SIG-M5 (cell line): Measurements from ENCODE around the gene HPDL.

Source experiments
- DNase-seq: peaks from one replicate; lab custom pipeline; 2025; lab: John Stamatoyannopoulos, UW

Gene HPDL

DNA sequence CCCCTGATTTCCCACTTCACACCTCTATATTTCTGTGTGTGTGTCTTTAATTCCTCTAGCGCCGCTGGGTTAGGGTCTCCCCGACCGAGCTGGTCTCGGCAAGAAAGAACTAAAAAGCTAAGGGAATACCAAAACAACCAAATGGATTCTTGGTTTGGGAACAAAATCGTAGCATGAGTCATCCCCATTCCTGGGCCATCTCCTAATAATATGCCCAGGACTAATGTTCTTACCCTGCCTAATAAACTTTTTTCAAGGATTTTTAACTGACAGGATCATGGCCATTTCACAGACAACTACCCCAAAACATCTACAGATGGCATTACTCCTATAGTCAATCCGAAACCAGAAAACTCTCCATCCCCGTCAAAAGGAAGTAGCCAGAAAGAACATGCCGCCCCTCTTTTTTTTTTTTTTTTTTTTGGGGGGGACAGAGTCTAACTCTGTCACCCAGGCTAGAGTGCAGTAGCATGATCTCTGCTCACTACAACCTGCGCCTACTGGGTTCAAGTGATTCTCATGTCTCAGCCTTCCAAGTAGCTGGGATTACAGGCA is 4.1 kb upstream of the HPDL start:
- no peak for DNase-seq

DNA sequence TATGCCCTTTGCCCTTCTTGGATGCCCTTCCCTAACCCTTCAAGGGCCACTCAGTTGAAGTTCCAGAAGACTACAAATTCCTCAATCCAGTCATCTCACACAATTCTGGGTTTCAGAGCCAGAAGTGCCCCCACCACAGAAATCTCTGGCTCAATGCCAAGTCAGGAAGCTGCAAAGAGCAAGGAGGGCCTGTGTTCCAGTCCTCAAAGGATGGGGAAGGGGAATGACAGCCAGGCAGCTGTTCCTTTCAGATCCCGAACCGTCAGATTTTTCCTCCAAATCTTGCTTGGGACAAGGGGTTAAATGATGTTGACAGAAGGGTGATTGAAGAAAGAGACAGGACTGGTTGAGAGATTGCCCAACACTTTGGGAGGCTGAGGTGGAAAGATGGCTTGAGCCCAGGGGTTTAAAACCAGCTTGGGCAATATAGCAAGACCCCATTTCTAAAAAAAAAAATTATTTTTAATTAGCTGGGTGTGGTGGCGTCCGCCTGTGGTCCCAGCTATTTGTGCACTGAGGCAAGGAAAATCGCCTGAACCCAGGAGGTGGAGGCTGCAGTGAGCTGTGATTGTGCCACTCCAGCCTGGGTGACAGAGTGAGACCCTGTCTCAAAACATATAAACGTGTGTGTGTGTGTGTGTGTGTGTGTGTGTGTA is 716 bp upstream of the HPDL start:
- DNase-seq = no peak

DNA sequence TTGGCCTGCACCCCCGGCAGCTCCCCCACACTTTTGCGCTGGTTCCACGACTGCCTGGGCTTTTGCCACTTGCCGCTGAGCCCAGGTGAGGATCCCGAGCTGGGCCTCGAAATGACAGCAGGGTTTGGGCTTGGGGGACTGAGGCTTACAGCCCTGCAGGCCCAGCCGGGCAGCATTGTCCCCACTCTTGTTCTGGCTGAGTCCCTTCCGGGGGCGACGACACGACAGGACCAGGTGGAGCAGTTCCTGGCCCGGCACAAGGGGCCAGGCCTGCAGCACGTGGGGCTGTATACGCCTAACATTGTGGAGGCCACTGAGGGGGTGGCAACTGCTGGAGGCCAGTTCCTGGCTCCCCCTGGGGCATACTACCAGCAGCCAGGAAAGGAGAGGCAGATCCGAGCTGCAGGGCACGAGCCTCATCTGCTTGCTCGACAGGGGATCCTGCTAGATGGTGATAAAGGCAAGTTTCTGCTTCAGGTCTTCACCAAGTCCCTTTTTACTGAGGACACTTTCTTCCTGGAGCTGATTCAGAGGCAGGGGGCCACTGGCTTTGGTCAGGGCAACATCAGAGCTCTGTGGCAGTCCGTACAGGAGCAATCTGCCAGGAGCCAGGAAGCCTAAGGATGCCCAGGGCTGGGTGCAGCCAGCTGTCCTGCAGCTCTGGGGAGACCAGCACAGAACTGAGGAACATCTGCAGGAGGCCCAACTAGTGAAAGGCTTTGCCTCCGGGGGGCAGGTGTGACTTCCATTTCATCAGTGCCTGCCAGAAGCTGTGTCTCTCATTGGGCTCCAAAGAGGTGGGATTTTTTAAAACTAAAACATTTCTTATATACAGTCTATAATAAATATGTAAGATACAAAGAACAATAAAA is 1.2 kb downstream of the HPDL start:
- no peak for DNase-seq

DNA sequence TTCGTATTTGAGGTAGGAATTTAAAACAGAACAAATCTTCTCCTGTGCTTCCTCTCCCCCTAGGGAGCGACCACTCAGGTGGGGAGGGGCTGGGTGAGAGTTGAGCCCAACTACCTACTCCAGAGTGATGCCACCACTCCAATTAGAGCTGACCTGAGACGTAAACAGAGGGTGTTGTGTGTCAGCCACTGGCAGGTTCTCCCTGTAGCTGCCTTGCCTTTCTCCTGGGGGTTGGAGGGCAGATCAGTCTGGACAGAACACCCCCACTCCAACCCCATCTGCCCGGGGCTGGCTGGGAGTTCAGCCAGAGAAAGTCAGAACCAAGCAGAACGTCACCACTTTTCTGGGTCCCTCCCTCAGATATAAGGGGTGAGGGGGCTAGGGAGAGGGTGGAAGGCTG is 2.0 kb downstream of the HPDL start:
- no peak for DNase-seq

DNA sequence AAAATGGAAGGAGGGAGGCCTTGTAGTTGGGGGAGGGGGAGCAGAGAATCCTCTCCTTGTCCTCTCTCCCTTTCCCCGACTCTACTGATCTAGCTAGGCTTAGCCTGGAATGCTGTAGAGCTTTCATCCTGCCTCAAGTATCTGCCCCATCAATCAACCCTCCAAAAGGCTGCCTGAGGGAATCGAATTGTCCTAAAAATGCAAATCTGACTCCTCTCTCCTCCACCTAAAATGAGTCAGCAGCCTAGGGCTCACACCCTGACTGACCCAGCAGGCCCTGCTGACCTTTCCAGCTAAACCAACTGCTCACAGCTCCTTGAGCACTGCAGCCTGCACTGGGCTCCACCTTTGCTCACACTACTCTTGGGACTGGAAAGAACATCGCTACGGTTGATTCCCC is 2.8 kb downstream of the HPDL start:
- no peak for DNase-seq

DNA sequence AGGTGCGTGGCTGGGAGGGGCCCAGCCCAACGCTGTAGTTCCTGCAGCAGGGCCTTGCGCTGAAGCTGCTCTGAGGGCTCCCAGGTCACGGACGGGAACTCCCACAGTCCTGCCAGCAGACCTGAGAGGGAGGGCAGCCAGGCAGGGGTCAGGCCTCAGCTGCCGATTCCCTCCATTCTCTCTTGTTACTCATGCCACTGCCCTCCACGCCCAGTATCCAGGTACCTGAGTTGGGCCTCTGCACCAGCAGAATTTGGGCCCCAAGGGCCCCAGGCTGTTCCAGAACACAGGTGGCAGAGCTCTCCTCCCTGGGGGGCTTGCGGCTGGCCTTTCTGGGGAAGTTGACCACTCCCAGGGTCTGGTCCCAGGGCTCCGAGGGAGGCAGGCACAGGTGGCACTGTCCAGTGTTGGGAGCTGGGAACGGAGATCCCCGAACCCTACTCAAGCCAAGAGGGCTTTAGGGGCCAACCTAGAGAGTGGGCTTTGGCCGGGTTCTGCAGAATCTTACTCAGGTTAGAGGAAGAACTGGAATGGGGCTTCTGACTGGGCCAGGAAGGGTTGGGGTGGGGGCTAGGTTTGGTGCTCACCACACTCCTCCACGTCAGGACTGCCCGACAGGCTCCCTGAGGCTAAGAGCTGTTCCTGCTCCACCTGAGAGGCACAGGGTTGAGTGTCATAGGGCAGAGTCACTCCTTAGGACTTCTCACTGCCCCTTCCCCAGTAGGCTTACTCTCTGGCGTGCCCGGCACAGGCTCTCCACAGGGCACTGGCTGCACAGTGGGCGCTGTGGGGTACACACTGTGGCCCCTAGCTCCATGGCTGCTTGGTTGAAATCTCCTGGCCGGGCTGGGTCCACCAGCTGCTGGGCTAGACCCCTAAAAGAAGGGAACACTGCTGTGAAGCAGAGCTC is 5.0 kb downstream of the HPDL start:
- no peak for DNase-seq

DNA sequence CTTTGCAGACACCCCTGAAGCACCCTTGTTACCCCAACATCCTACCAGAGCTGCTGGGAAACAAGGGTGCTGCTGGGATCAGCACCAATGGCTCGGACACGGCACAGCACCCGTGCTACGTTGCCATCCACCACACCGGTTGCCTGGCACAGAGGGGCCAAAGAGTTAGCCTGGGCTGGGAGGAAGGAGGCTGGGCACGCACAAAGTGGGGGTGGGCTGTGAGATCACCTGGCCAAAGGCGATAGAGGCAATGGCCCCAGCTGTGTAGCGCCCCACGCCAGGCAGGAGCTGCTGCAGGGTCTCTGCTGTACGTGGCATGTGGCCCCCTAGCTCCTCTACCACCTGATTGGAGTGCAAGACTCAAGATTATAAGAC is 5.6 kb downstream of the HPDL start:
- DNase-seq = no peak

DNA sequence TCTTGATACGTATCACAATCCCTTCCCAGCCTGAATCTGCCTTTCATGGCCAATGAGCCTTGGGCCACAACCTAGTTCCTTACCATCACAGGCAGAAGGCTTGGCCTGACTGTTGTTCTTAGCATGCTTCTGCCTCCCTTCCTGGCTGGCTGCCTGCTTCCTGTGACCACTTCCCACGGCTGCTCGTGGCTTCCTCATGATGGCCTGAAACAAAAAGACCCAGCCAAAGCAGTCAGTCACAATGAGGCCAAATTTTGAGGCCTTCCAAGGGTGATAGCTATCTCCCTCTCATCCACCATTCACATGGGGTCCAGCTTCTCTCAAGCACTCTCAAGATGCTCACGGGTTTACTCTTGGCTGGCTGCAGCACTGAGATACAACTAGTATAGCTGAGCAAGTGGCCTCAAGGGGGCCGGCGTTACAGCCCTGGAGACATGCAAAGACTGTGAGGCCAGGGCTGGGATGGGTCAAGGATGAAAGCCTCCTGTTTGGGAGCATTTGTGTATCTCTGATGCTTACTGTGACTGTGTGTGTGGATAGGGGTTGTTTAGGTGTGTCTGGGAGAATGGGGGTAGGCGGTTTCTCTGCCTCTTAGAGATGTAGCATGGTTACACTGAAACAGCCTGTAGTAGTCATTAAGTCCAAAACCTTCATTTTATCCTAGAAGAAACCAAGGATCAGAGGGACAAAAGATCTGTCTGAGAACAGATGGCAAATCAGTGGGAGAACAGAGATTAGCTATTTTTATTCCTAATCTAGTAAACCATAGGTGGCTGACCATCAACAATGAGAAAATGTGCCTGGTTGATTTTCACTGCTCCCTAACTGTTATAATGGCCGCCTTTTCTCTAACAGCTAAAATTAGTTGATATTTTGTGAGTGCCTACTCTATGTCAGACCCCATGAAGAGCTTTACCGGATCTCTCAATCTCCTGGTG is 7.9 kb downstream of the HPDL start:
- no peak for DNase-seq

DNA sequence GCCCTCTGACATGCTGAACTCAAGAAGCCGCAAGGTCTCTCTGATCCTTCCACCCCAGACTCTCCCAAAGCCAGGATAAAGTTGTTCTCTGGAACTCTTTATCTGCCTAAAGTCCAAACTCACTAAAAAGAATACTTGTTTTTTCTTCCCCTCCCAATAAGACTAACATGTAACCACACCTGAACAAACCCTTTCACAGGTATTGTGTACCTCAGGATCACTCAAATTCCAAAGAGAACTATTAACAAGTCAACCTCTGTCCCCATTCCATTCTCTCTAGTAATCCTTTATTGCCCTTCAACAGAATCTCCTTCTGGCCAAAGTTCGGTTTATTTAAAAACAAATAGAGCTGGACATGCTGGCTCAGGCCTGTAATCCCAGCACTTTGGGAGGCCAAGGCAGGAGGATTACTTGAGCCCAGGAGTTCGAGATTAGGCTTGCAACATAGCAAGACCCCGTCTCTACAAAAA is 9.2 kb downstream of the HPDL start:
- no peak for DNase-seq

DNA sequence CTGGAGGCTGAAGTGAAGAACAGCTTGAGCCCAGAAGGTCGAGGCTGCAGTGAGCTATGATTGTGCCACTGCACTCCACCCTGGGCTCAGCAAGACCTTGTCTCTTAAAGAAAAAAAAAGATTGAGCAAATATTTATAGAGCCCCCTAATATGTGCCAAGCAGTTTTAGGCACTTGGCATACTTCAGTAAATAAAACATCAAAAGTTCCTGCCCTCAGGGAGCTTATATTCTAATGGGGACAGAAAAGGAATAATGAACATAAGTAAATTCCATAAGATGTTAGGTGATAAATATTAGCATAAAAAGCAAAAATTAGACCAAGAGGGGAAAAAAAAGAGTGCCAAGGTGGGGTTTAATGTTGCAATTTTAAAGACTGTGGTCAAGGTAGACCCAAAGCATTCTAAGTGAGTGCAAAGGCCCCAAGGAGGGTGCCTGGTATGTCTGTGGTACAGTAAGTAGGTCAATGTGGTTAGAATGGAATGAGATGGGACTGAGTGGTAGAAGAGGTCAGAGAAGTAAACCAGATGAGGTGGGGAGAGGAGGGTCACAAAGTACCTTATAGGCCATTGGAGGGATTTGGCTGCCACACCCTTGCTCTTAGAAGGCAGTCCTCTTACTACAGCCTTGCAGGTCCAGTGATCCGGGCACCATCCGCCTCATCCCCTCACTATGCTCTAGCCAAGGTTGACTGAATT is 11.1 kb downstream of the HPDL start:
- no peak for DNase-seq

DNA sequence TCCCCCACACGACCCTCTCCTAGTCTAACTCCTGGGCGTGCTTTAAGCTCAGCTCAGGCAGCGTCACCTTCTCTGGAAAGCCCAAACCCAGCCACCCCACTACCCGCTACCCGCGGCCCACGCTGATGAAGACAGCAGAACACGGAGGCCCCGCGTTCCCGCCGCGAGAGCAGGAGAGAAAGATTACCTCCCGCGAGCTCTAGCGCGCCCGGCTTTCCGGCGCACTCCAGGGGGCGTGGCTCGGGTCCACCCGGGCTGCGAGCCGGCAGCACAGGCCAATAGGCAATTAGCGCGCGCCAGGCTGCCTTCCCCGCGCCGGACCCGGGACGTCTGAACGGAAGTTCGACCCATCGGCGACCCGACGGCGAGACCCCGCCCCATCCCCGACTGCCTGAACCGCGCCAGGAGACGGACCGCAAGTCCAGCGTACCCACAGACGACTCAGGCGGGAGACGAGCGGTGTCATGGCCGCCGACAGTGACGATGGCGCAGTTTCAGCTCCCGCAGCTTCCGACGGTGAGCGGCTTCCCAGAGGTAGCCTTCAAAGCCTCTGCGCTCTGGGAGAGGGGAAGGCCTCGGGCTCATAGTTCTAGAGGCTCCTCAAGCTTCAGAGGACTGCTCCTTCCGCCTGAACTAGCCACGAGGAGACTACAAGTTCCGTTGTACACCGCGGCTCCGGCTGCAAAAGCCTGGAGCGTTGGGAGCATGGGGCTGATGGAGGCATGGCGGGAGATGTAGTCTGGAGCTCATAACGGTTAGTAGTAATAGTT is 13.3 kb downstream of the HPDL start, which contains the start of the genes MUTYH and TOE1:
MUTYH (minus strand) TSS at position 652 of the 770 bp plus-strand sequence. CDS start 5,935 bp downstream, outside the sequence.
TOE1 (plus strand) TSS at position 382 of the 770 bp plus-strand sequence; CDS start at position 465, 83 bp downstream.
- peak; percentile 73 for DNase-seq

DNA sequence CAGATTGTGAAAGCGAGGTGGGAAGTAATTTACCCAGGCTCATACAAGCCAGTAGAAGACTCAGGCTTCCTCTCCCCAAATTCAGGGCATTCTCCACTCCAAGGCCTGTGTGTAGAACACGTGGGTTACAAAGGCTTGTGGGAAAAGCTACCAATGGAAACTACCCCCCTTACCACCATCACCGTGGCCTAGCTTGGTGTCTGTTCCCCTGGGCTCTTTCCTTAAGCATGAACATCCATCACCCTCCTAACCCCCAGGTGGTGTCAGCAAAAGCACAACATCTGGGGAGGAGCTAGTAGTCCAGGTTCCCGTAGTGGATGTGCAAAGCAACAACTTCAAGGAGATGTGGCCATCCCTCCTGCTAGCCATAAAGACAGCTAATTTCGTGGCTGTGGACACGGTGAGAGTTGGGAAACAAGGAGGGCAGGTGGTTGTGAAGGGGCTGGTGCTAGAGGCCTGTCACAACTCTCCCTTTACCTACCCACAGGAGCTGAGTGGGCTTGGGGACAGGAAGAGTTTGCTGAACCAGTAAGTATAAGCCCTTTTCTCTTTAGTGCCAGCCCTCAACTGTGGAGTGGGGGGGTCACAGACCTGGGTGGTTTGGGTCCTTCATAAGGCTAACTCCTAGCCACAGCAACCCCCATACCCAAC is 14.2 kb downstream of the HPDL start:
- DNase-seq = no peak

DNA sequence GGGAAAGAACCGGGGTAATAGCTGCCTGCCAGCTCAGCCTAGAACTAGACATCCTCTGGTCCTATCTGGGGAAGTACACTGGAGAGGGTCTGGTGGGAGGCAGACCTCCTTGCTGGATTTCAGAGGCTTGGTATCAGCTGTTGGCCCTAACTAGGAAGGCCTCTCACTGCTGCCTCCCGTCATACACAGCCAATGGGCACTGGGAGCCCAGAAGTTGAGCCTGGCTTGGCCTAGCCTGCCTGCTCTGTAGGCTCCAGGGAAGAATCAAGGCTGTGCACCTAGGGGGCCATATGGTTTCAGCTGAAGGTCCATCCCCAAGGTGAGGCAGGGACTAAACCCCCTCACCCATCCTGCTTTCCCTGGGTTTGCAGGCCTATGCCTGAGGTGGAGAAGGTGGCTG is 17.8 kb downstream of the HPDL start:
- DNase-seq = no peak

DNA sequence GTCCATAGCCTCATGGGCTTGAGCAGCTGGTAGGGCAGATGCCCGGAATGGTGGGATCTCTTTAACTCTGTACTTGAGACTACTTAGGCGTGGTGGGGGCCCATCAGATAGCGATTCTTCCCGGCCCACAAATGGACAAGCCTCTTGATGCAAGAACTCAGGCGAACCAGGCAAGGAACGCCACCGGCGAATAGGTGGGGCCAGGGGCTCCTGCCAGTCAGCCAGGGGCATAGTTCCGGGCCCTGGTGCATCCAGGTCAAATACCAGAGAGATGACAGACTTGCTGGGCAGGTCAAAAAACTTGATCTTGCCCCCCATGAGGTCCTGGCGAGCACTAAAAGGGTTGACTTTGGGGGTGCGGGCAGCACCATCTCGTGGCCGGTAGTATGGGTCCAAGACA is 18.3 kb downstream of the HPDL start:
- DNase-seq = no peak

DNA sequence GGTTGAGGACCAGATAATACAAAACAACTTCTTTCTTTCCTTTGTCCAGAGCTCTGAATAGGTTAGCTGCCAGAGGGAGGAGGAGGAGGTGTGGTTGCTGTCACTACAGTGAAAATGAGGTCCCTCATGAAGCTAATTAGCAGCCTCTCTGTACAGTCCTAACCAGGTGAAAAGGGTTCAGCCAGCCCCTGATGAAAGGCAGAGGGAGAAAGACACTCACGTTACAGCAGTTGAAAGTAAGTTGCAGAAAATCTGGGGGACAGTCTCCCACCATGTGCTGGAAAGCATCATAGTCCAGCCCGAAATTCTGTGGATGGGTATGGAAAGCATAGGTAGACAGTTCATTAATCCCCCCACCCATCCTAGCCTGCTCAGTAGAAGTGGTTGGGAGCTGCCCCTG is 19.8 kb downstream of the HPDL start:
- DNase-seq = no peak

DNA sequence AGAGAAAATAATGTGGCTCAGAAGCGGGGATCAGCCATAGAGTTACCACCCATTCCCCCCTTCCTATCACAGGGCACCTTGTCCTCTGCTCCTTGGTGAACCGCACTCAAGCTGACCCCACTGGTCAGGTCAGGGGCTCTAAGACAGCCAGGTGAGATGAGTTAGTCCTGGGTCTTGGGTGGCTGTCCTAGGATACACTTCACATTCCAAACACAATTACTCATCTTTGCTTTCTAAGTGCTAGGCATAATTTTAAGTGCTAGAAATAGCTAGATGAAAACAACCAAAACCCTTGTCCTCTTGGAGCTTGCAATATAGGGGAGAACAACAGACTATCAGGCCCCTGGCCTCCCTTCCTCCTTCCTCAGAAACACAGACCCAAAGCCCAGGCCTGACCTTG is 21.3 kb downstream of the HPDL start:
- no peak for DNase-seq

DNA sequence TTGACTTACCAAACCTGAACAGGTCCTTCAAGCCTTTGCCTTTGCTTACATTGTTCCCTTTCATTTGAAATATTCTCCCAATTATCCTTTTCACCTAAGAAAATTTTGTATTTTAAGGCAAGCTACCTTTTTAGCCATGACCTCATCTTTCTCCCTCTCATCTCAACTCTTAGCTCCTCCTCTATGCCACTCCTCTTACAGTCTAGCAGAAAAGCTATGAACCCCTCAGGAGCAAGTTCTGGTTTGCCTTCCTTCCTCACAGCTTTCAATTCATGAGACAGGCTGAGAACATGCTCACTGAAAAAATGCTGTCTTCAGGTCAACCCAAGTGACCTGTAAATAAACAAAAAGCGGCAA is 21.9 kb downstream of the HPDL start:
- DNase-seq = no peak

DNA sequence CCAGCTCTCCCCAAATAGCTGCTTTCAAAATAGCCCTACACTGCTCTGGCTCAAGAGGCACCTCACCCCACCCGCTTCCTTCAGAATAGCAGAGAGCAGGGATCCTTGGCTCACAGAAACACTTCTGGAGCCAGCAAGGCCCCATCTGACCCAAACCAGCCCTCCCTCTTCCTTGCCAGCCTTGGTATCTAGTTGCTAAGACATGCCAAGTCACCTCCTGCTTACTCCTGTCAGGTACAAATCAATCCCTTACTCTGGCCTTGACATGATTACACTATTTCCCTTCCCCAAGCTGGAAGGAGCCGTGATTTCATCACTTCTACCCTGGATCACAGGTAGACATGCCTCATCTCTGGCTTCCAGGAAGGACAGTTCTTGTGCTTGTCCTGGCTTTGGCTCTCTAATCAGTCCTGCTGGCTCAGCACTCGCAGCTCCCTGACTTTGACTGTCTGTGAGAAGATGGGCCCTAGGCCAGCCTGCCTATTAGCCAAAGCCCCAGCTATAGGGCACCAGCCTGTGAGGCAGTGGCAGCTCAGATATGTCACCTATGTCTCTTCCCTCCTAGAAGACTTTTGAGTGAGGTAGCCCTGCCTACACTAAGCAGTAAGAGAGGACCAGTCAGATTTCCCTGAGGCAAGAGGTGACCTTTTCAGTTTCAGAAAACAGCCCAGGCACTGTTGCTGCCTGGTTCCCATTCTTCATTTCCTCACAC is 22.4 kb downstream of the HPDL start:
- no peak for DNase-seq
